K562 (cell line): ENCODE data around the gene ADRM1. TPM values are rescaled to one million over a fixed set of nuclear protein-coding genes. Genes with fewer than 3 reads are reported as not detected.

ENCODE experiments used
- HDAC2 ChIP-seq: fragments of 450-650 bp; IDR thresholded peaks from 2 replicates; pipeline ENCODE4 v1.6.1; 2016; ENCODE audit warnings: mild to moderate bottlenecking
- IRF1 ChIP-seq: sonication (generic); formaldehyde crosslinking; IDR thresholded peaks from 2 replicates; pipeline ENCODE4 v1.8.0; 2022; ENCODE audit warnings: missing genetic modification reagents, mild to moderate bottlenecking, borderline replicate concordance
- KLF16 ChIP-seq: IDR thresholded peaks from 2 replicates; pipeline ENCODE4 v1.6.1; 2016; ENCODE audit warnings: antibody characterized with exemption
- MYC ChIP-seq, 2 experiments: fragments of 250-450 bp in 1 of 2; sonication (Bioruptor Pico) in 1 of 2; IDR thresholded peaks; 2 replicates each; pipeline versions ENCODE4 v1.5.1 to v1.6.1; 2012 to 2021; ENCODE audit warnings: low read depth in 2 of 2, borderline replicate concordance in 1 of 2, improper control_type of control experiment in 1 of 2, low read length in 1 of 2, mild to moderate bottlenecking in 1 of 2, moderate library complexity in 1 of 2
- MYNN ChIP-seq, 2 experiments: sonication (generic); formaldehyde crosslinking in 1 of 2; IDR thresholded peaks; 2 replicates each; pipeline versions ENCODE4 v1.5.0 to v1.6.1; 2016 to 2020; ENCODE audit warnings: antibody characterized with exemption in 1 of 2, missing genetic modification reagents in 1 of 2
- NCOR1 ChIP-seq: fragments of 450-650 bp; IDR thresholded peaks from 2 replicates; pipeline ENCODE4 v1.6.1; 2016; ENCODE audit warnings: mild to moderate bottlenecking, moderate library complexity
- NFE2 ChIP-seq: IDR thresholded peaks from 2 replicates; pipeline ENCODE4 v1.6.1; 2014; ENCODE audit warnings: antibody characterized with exemption, low read depth
- PCBP2 ChIP-seq: fragments of 200-400 bp; formaldehyde crosslinking; IDR thresholded peaks from 2 replicates; pipeline ENCODE4 v1.6.1; 2018; ENCODE audit warnings: low read length, low read depth, mild to moderate bottlenecking, moderate library complexity; ENCODE audit not compliant: poor library complexity, severe bottlenecking
- POLR2G ChIP-seq: fragments of 200-400 bp; formaldehyde crosslinking; IDR thresholded peaks from 2 replicates; pipeline ENCODE4 v1.6.1; 2017; ENCODE audit warnings: low read depth, mild to moderate bottlenecking, antibody characterized with exemption, low read length, moderate library complexity
- RB1 ChIP-seq: fragments of 450-650 bp; IDR thresholded peaks from 2 replicates; pipeline ENCODE4 v1.6.1; 2017; ENCODE audit warnings: low read depth, mild to moderate bottlenecking
- SREBF2 ChIP-seq: sonication (generic); formaldehyde crosslinking; IDR thresholded peaks from 2 replicates; pipeline ENCODE4 v1.4.0; 2020; ENCODE audit warnings: mild to moderate bottlenecking, missing genetic modification reagents
- SRSF3 ChIP-seq: fragments of 200-400 bp; formaldehyde crosslinking; IDR thresholded peaks from 2 replicates; pipeline ENCODE4 v1.6.1; 2016; ENCODE audit warnings: mild to moderate bottlenecking, low read length, moderate library complexity; ENCODE audit not compliant: insufficient read depth
- SRSF9 ChIP-seq: fragments of 200-400 bp; formaldehyde crosslinking; IDR thresholded peaks from 2 replicates; pipeline ENCODE4 v1.6.1; 2017; ENCODE audit warnings: low read depth, low read length, borderline replicate concordance
- STAG1 ChIP-seq: sonication (generic); formaldehyde crosslinking; IDR thresholded peaks from 2 replicates; pipeline ENCODE4 v1.5.0; 2020; ENCODE audit warnings: missing genetic modification reagents, borderline replicate concordance
- TSC22D4 ChIP-seq: fragments of 450-650 bp; IDR thresholded peaks from 2 replicates; pipeline ENCODE4 v1.6.1; 2016; ENCODE audit warnings: missing genetic modification characterization, missing biosample characterization, control low read depth
- U2AF1 ChIP-seq: fragments of 200-400 bp; formaldehyde crosslinking; optimal IDR thresholded peaks from 2 replicates; pipeline ENCODE3; 2017; ENCODE audit warnings: mild to moderate bottlenecking, low read depth, low read length, moderate library complexity
- USF1 ChIP-seq: sonication (generic); formaldehyde crosslinking; IDR thresholded peaks from 2 replicates; pipeline ENCODE4 v1.9.0; 2022; ENCODE audit warnings: mild to moderate bottlenecking, missing genetic modification reagents
- ZNF232 ChIP-seq: sonication (generic); formaldehyde crosslinking; IDR thresholded peaks from 2 replicates; pipeline ENCODE4 v1.8.0; 2022; ENCODE audit warnings: mild to moderate bottlenecking, missing genetic modification reagents
- ZNF561 ChIP-seq: fragments of 450-650 bp; formaldehyde crosslinking; conservative IDR thresholded peaks from 2 replicates; pipeline ENCODE4 v1.4.0; 2020; ENCODE audit warnings: mild to moderate bottlenecking, moderate library complexity
- polyA plus RNA-seq, 8 experiments: library from polyadenylated mRNA; depleted of rRNA in 4 of 8; stranded (reverse) in 5 of 8; unstranded in 3 of 8; fragments of >200 nt; fragmentation: Nextera tagmentation in 2 of 8; fragmentation: Illumina TruSeq in 1 of 8; extraction: Ambion mirVana in 2 of 8; extraction: Trizol in 1 of 8; gene quantifications; 2 replicates each; pipeline versions ENCODE4 v1.2.1 to v1.2.3, GENCODE V29; 2011 to 2014; ENCODE audit warnings: inconsistent platforms in 1 of 8, missing spikeins in 1 of 8
- total RNA-seq, 7 experiments: library from RNA; depleted of rRNA in 6 of 7; stranded (reverse); fragments of >200 nt in 6 of 7; fragmentation: Illumina TruSeq in 2 of 7; extraction: Trizol in 2 of 7; gene quantifications; 2 replicates each; pipeline versions ENCODE4 v1.2.1 to v1.2.3, GENCODE V29; 2011 to 2021; ENCODE audit warnings: low replicate concordance in 1 of 7
- TF ChIP-seq, protein P1 (sequence below): fragments of 450-650 bp; IDR thresholded peaks from 2 replicates; pipeline ENCODE4 v1.6.1; 2018; ENCODE audit not compliant: partially characterized antibody
- TF ChIP-seq, protein P2 (sequence below): fragments of 250-450 bp; sonication (Bioruptor Pico); IDR thresholded peaks from 2 replicates; pipeline ENCODE4 v1.4.0; 2020; ENCODE audit warnings: mild to moderate bottlenecking, moderate library complexity

Gene ADRM1
- total and polyA plus RNA-seq, 9 of the 15 experiments (the other 6 are each of a cell fraction or from before 2014, with no cell fraction given), result 5.0 to 223 (median 67.4) TPM

DNA sequence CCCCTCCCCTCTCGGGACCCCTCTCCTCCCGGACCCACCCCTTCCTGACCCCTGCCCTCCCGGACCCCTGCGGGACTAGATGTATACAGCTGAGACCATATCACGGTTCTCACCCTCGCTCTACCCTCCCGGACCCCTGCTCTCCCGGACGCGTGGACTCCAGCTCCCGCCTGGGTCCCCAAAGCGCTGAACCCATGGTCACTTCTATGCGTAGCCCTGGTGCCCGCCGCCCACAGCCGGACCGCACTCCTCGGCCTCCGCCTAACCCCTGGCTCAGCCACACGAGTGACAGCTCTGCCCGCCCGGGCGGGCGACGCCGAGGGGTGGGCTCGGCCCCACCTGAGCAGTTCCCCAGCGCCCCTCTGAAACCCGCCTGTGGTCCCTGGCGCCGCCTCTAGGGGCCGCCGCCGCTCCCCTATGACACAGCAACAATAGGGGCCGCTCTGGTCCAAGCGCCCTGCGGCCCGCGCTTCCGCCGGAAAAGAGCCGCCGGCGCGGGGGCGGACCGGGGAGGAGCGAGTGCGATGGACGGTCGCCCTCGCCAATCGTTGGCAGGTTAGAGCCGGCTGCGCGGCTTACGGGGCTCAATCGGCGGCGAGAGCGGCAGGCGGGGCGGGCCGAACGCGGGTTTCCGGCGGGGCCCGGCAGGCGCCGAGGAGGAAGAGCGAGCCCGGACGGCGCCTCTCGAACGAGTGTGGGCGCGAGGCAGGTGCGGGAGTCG, at the start of gene ADRM1 (continued):
- TF ChIP-seq SRSF9 (no peak), NCOR1 (no peak), SREBF2 (no peak), HDAC2 (peak; percentile 52), NFE2 (peak; percentile 99), IRF1 (CRISPR knock-in tag) (no peak), USF1 (CRISPR knock-in tag) (no peak), MYC (IDR thresholded peaks at IDR 0.05; ENCODE audit: low read depth, low read length) (peak; percentile 73), MYC (CRISPR knock-in tag; IDR thresholded peaks at IDR 0.05; ENCODE audit: borderline replicate concordance, low read depth) (peak; percentile 69; the same call in 1 of the 2 replicates), ZNF232 (CRISPR knock-in tag) (no peak), KLF16 (peak; percentile 55; the same call in 1 of the 2 replicates), STAG1 (CRISPR knock-in tag) (no peak), MYNN (IDR thresholded peaks at IDR 0.05) (peak; percentile 34), MYNN (CRISPR knock-in tag; IDR thresholded peaks at IDR 0.05) (no peak), ZNF561 (CRISPR knock-in tag) (no peak), PCBP2 (no peak), RB1 (peak; percentile 97), TSC22D4 (tag) (no peak), SRSF3 (no peak), POLR2G (peak; percentile 89), U2AF1 (peak; percentile 99)
- TF ChIP-seq, protein P1, sequence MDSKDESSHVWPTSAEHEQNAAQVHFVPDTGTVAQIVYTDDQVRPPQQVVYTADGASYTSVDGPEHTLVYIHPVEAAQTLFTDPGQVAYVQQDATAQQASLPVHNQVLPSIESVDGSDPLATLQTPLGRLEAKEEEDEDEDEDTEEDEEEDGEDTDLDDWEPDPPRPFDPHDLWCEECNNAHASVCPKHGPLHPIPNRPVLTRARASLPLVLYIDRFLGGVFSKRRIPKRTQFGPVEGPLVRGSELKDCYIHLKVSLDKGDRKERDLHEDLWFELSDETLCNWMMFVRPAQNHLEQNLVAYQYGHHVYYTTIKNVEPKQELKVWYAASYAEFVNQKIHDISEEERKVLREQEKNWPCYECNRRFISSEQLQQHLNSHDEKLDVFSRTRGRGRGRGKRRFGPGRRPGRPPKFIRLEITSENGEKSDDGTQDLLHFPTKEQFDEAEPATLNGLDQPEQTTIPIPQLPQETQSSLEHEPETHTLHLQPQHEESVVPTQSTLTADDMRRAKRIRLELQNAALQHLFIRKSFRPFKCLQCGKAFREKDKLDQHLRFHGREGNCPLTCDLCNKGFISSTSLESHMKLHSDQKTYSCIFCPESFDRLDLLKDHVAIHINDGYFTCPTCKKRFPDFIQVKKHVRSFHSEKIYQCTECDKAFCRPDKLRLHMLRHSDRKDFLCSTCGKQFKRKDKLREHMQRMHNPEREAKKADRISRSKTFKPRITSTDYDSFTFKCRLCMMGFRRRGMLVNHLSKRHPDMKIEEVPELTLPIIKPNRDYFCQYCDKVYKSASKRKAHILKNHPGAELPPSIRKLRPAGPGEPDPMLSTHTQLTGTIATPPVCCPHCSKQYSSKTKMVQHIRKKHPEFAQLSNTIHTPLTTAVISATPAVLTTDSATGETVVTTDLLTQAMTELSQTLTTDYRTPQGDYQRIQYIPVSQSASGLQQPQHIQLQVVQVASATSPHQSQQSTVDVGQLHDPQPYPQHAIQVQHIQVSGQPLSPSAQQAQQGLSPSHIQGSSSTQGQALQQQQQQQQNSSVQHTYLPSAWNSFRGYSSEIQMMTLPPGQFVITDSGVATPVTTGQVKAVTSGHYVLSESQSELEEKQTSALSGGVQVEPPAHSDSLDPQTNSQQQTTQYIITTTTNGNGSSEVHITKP, result peak; percentile 22
- TF ChIP-seq, protein P2, sequence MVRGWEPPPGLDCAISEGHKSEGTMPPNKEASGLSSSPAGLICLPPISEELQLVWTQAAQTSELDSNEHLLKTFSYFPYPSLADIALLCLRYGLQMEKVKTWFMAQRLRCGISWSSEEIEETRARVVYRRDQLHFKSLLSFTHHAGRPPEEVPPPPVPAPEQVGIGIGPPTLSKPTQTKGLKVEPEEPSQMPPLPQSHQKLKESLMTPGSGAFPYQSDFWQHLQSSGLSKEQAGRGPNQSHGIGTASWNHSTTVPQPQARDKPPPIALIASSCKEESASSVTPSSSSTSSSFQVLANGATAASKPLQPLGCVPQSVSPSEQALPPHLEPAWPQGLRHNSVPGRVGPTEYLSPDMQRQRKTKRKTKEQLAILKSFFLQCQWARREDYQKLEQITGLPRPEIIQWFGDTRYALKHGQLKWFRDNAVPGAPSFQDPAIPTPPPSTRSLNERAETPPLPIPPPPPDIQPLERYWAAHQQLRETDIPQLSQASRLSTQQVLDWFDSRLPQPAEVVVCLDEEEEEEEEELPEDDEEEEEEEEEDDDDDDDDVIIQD (CRISPR knock-in tag), result no peak
